Colonic mucosa (tissue), 4 donors: ENCODE measurements around the gene MEF2D. TPM values are rescaled to one million over a fixed set of nuclear protein-coding genes. Genes with fewer than 3 reads are reported as not detected.

Experiments
- DNase-seq: peaks from one replicate; pipeline ENCODE4 v3.0.0-alpha.2; 2020
- H3K27ac ChIP-seq: fragments of 200-600 bp; one replicate; pipeline ENCODE4 v1.8.0; 2021
- H3K27me3 ChIP-seq: fragments of 200-600 bp; one replicate; pipeline ENCODE4 v1.8.0; 2021
- H3K36me3 ChIP-seq: fragments of 200-600 bp; one replicate; pipeline ENCODE4 v1.8.0; 2021
- H3K4me1 ChIP-seq: fragments of 200-600 bp; one replicate; pipeline ENCODE4 v1.8.0; 2021; ENCODE audit warnings: mild to moderate bottlenecking
- H3K4me3 ChIP-seq: fragments of 200-600 bp; one replicate; pipeline ENCODE4 v1.8.0; 2021
- H3K9ac ChIP-seq, 2 donors: one replicate each; pipeline ENCODE4 v1.7.0; 2013; ENCODE audit warnings: control low read depth in 2 of 2, low read depth in 2 of 2, low read length in 2 of 2
- H3K9me3 ChIP-seq: fragments of 200-600 bp; one replicate; pipeline ENCODE4 v1.8.0; 2021
- intact Hi-C: fragments of 100-400 bp; cut with DNase I; formaldehyde crosslinking; loops from one replicate; pipeline ENCODE4 v1.14.1; 2022
- total RNA-seq, 2 donors: library from RNA; stranded (reverse); fragmentation: NEBNext Ultra II Directional in 1 of 2; extraction: Animal tissue kit (Norgen Biotek cat#: 25700) in 1 of 2; gene quantifications; one replicate each; pipeline ENCODE4 v1.2.1, GENCODE V29; 2021
- TF ChIP-seq, protein P1 (sequence below): fragments of 200-600 bp; IDR thresholded peaks from one replicate; pipeline ENCODE4 v1.8.0; 2022; ENCODE audit warnings: antibody characterized with exemption, mild to moderate bottlenecking
- donor health status: healthy.
- donor health status: DM: no; HTN: no; CAD: no.
- donor health status: DM: no; HTN: no; CAD: no.

The MEF2D gene
- total RNA-seq, 2 donors from 2014 or later = 32.3 to 49.9 TPM

GRCh38 chr1:156477526-156478249 lies 22.9 kb downstream of the MEF2D start:
- no peak for DNase-seq
- Histone ChIP-seq H3K9me3 (no peaks in the 10 kb centered on the region), H3K4me3 (no peak overlapping the region), H3K27me3 (no peaks in the 10 kb centered on the region), H3K4me1 (no peaks in the 10 kb centered on the region), H3K36me3 (peaks cover 27% of the 10 kb centered on the region), H3K27ac (peak overlapping the region; percentile 2), H3K9ac (peak overlapping the region in 1 of 2 donors; percentile 9)
- intact Hi-C loops = no loop called here
- TF ChIP-seq, protein P1, sequence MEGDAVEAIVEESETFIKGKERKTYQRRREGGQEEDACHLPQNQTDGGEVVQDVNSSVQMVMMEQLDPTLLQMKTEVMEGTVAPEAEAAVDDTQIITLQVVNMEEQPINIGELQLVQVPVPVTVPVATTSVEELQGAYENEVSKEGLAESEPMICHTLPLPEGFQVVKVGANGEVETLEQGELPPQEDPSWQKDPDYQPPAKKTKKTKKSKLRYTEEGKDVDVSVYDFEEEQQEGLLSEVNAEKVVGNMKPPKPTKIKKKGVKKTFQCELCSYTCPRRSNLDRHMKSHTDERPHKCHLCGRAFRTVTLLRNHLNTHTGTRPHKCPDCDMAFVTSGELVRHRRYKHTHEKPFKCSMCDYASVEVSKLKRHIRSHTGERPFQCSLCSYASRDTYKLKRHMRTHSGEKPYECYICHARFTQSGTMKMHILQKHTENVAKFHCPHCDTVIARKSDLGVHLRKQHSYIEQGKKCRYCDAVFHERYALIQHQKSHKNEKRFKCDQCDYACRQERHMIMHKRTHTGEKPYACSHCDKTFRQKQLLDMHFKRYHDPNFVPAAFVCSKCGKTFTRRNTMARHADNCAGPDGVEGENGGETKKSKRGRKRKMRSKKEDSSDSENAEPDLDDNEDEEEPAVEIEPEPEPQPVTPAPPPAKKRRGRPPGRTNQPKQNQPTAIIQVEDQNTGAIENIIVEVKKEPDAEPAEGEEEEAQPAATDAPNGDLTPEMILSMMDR = no peak

GRCh38 chr1:156476501-156477298 lies 23.9 kb downstream of the MEF2D start:
- H3K9me3 ChIP-seq = no peaks in the 10 kb centered on the region
- peaks cover 27% of the 10 kb centered on the region for H3K36me3 ChIP-seq
- no peak overlapping the region for H3K4me3 ChIP-seq
- TF ChIP-seq, protein P1 = no peak
- DNase-seq = no peak
- H3K27me3 ChIP-seq = no peaks in the 10 kb centered on the region
- H3K4me1 ChIP-seq = peaks cover 5% of the 10 kb centered on the region
- peak overlapping the region in 1 of 2 donors; percentile 3 for H3K9ac ChIP-seq
- peak overlapping the region; percentile 76 for H3K27ac ChIP-seq
- intact Hi-C loops = no loop called here

GRCh38 chr1:156475568-156476500 lies 24.7 kb downstream of the MEF2D start:
- H3K36me3 ChIP-seq = peaks cover 21% of the 10 kb centered on the region
- peak; percentile 73 for DNase-seq
- H3K4me3 ChIP-seq = no peak overlapping the region
- TF ChIP-seq, protein P1 = no peak
- H3K27ac ChIP-seq = peak overlapping the region; percentile 76
- peaks cover 9% of the 10 kb centered on the region for H3K4me1 ChIP-seq
- intact Hi-C loops = no loop called here
- H3K9me3 ChIP-seq = no peaks in the 10 kb centered on the region
- H3K27me3 ChIP-seq = no peaks in the 10 kb centered on the region
- H3K9ac ChIP-seq = peak overlapping the region in 1 of 2 donors; percentile 3

GRCh38 chr1:156474966-156475365 lies 25.6 kb downstream of the MEF2D start:
- Histone ChIP-seq H3K27me3 (no peaks in the 10 kb centered on the region), H3K9ac (no peak overlapping the region), H3K27ac (no peak overlapping the region), H3K4me3 (no peak overlapping the region), H3K4me1 (peaks cover 12% of the 10 kb centered on the region), H3K9me3 (no peaks in the 10 kb centered on the region), H3K36me3 (peaks cover 12% of the 10 kb centered on the region)
- intact Hi-C loops = no loop called here
- TF ChIP-seq, protein P1 = no peak
- DNase-seq = no peak
